H1 (cell line): ENCODE measurements around the gene EBF3. TPM values are rescaled to one million over a fixed set of nuclear protein-coding genes. Genes with fewer than 3 reads are reported as not detected.

Experiments
- CTCF ChIA-PET: fragments of 300-600 bp; sonication (Branson Sonifier 250); formaldehyde crosslinking; loops from one replicate; lab custom pipeline; 2021; ENCODE audit not compliant: partially characterized antibody; lab: Charles Lee
- POLR2A ChIA-PET: fragments of 300-600 bp; sonication (Branson Sonifier 250); formaldehyde crosslinking; loops from one replicate; lab custom pipeline; 2021; ENCODE audit warnings: inconsistent platforms; ENCODE audit not compliant: partially characterized antibody; lab: Charles Lee
- DNase-seq, 2 experiments: peaks; one replicate each; pipeline versions ENCODE4 v3.0.0 to v3.0.0-alpha.2; 2010 to 2022; ENCODE audit warnings: low spot score in 2 of 2, low read depth in 1 of 2, mixed read lengths in 1 of 2
- FAIRE-seq: peaks from 2 replicates; lab custom pipeline; 2011; peaks lifted over from hg19 to GRCh38; lab: Jason Lieb, UNC
- H2AFZ ChIP-seq: 2 replicates; pipeline ENCODE4 v1.8.1; 2012; ENCODE audit warnings: low read length, inconsistent platforms
- H2AK5ac ChIP-seq: 2 replicates; pipeline ENCODE4 v1.6.1; 2013; ENCODE audit warnings: low read depth, low read length
- H2BK120ac ChIP-seq: replicated peaks from 2 replicates; pipeline ENCODE3; 2013; ENCODE audit warnings: low read depth, low read length, inconsistent platforms
- H2BK12ac ChIP-seq: 2 replicates; pipeline ENCODE4 v1.6.1; 2013; ENCODE audit warnings: low read depth, low read length
- H2BK15ac ChIP-seq: 2 replicates; pipeline ENCODE4 v1.6.1; 2013; ENCODE audit warnings: low read length
- H2BK20ac ChIP-seq: 2 replicates; pipeline ENCODE4 v1.6.1; 2013; ENCODE audit warnings: low read length
- H2BK5ac ChIP-seq: 2 replicates; pipeline ENCODE4 v1.6.1; 2013; ENCODE audit warnings: low read depth, low read length
- H3K14ac ChIP-seq: 2 replicates; pipeline ENCODE4 v1.6.1; 2013; ENCODE audit warnings: inconsistent platforms; ENCODE audit not compliant: insufficient read length
- H3K18ac ChIP-seq: 2 replicates; pipeline ENCODE4 v1.6.1; 2013; ENCODE audit warnings: low read length; ENCODE audit errors: extremely low read depth
- H3K23ac ChIP-seq: 2 replicates; pipeline ENCODE4 v1.6.1; 2013; ENCODE audit warnings: inconsistent platforms; ENCODE audit not compliant: insufficient read length
- H3K23me2 ChIP-seq: 2 replicates; pipeline ENCODE4 v1.6.1; 2013; ENCODE audit warnings: low read depth, low read length
- H3K27ac ChIP-seq: 2 replicates; pipeline ENCODE4 v1.6.1; 2011; ENCODE audit warnings: low read depth, low read length, inconsistent platforms
- H3K27me3 ChIP-seq, 4 experiments: replicated peaks in 1 of 4; 1 replicate in 1 of 4; 2 replicates in 3 of 4; pipeline versions ENCODE4 v1.6.1 to v1.8.1; 2011 to 2013; ENCODE audit warnings: low read length in 3 of 4, mild to moderate bottlenecking in 3 of 4, inconsistent platforms in 2 of 4, mixed read lengths in 2 of 4, moderate library complexity in 1 of 4; ENCODE audit not compliant: control insufficient read depth in 3 of 4, insufficient read depth in 3 of 4; ENCODE audit errors: extremely low read depth in 1 of 4
- H3K36me3 ChIP-seq, 4 experiments: 2 replicates each; pipeline versions ENCODE4 v1.6.1 to v1.8.1; 2011 to 2013; ENCODE audit warnings: mild to moderate bottlenecking in 4 of 4, low read length in 3 of 4, moderate library complexity in 2 of 4, control low read depth in 1 of 4, inconsistent platforms in 1 of 4; ENCODE audit not compliant: insufficient read depth in 4 of 4, control insufficient read depth in 2 of 4
- H3K4ac ChIP-seq: replicated peaks from 2 replicates; pipeline ENCODE3; 2013; ENCODE audit warnings: low read length, low read depth, mixed read lengths, inconsistent platforms; ENCODE audit not compliant: insufficient read length
- H3K4me1 ChIP-seq, 4 experiments: replicated peaks in 1 of 4; 1 replicate in 1 of 4; 2 replicates in 3 of 4; pipeline versions ENCODE4 v1.6.1 to v1.8.1; 2011 to 2013; ENCODE audit warnings: low read length in 3 of 4, inconsistent platforms in 2 of 4, mixed read lengths in 1 of 4; ENCODE audit not compliant: insufficient read depth in 4 of 4, control insufficient read depth in 3 of 4
- H3K4me2 ChIP-seq, 2 experiments: 2 replicates each; pipeline versions ENCODE4 v1.6.1 to v1.8.1; 2011 to 2013; ENCODE audit warnings: low read depth in 2 of 2, low read length in 2 of 2, control low read depth in 1 of 2, inconsistent platforms in 1 of 2, mild to moderate bottlenecking in 1 of 2; ENCODE audit not compliant: insufficient read depth in 1 of 2
- H3K4me3 ChIP-seq, 4 experiments: fragments of 200-600, 300-600 bp in 1 of 4; sonication (generic), shearing (Covaris generic), sonication (Bioruptor Twin) in 1 of 4; 2 replicates each; pipeline versions ENCODE4 v1.5.1 to v1.8.1; 2011 to 2016; ENCODE audit warnings: low read length in 4 of 4, low read depth in 3 of 4, control low read depth in 2 of 4, inconsistent platforms in 2 of 4, mild to moderate bottlenecking in 2 of 4, mixed read lengths in 1 of 4, moderate library complexity in 1 of 4; ENCODE audit not compliant: insufficient read depth in 2 of 4; ENCODE audit errors: extremely low read depth in 1 of 4
- H3K56ac ChIP-seq: replicated peaks from 2 replicates; pipeline ENCODE3; 2013; ENCODE audit warnings: low read depth, mild to moderate bottlenecking, mixed read lengths, low read length, inconsistent platforms; ENCODE audit not compliant: insufficient read length
- H3K79me1 ChIP-seq: 2 replicates; pipeline ENCODE4 v1.6.1; 2013; ENCODE audit warnings: low read depth, low read length, control low read depth
- H3K79me2 ChIP-seq, 2 experiments: 2 replicates each; pipeline versions ENCODE4 v1.6.1 to v1.8.1; 2012 to 2013; ENCODE audit warnings: low read length in 2 of 2, mild to moderate bottlenecking in 2 of 2, inconsistent platforms in 1 of 2; ENCODE audit not compliant: insufficient read depth in 2 of 2, control insufficient read depth in 1 of 2
- H3K9ac ChIP-seq, 4 experiments: replicated peaks in 1 of 4; 1 replicate in 1 of 4; 2 replicates in 3 of 4; pipeline versions ENCODE4 v1.6.1 to v1.8.1; 2011 to 2013; ENCODE audit warnings: low read depth in 3 of 4, low read length in 3 of 4, control low read depth in 2 of 4, mild to moderate bottlenecking in 2 of 4, moderate library complexity in 2 of 4, inconsistent platforms in 1 of 4; ENCODE audit errors: extremely low read depth in 1 of 4
- H3K9me3 ChIP-seq, 2 experiments: 2 replicates each; pipeline versions ENCODE4 v1.6.1 to v1.8.1; 2012 to 2013; ENCODE audit warnings: mild to moderate bottlenecking in 2 of 2, moderate library complexity in 2 of 2, control low read depth in 1 of 2, inconsistent platforms in 1 of 2, low read depth in 1 of 2, low read length in 1 of 2, mixed read lengths in 1 of 2; ENCODE audit not compliant: insufficient read depth in 2 of 2
- H4K20me1 ChIP-seq, 2 experiments: replicated peaks in 1 of 2; 2 replicates each; pipeline versions ENCODE3 to v1.8.1; 2011 to 2013; ENCODE audit warnings: inconsistent platforms in 2 of 2, low read length in 2 of 2, mild to moderate bottlenecking in 1 of 2; ENCODE audit not compliant: insufficient read depth in 2 of 2, control insufficient read depth in 1 of 2
- H4K5ac ChIP-seq: 2 replicates; pipeline ENCODE4 v1.6.1; 2013; ENCODE audit warnings: low read length, low read depth, mixed read lengths, inconsistent platforms; ENCODE audit not compliant: insufficient read length
- H4K8ac ChIP-seq: 2 replicates; pipeline ENCODE4 v1.8.0; 2013; ENCODE audit warnings: mild to moderate bottlenecking, moderate library complexity, low read length, inconsistent platforms; ENCODE audit not compliant: insufficient read depth; ENCODE audit errors: extremely low read depth
- H4K91ac ChIP-seq: replicated peaks from 2 replicates; pipeline ENCODE3; 2013; ENCODE audit warnings: low read length, mixed read lengths, inconsistent platforms; ENCODE audit not compliant: insufficient read length
- EP300 ChIP-seq, 2 experiments: IDR thresholded peaks; 1 replicate in 1 of 2; 2 replicates in 1 of 2; pipeline ENCODE4 v1.6.1; 2011 to 2012; ENCODE audit warnings: low read depth in 2 of 2, low read length in 2 of 2, mild to moderate bottlenecking in 2 of 2, borderline replicate concordance in 1 of 2, inconsistent platforms in 1 of 2, moderate library complexity in 1 of 2
- RAD21 ChIP-seq, 2 experiments: IDR thresholded peaks in 1 of 2; conservative IDR thresholded peaks in 1 of 2; 2 replicates each; pipeline ENCODE4 v1.6.1; 2011; ENCODE audit warnings: low read depth in 2 of 2, low read length in 2 of 2, improper control_type of control experiment in 1 of 2, inconsistent platforms in 1 of 2, mild to moderate bottlenecking in 1 of 2, moderate library complexity in 1 of 2
- WGBS, 2 experiments: shearing (Covaris generic) in 1 of 2; methylation state at CpG; one replicate each; pipeline versions ENCODE4 v1.1.6 to v1.1.7; 2013 to 2015; ENCODE audit warnings: low lambda C conversion rate in 2 of 2, mixed read lengths in 2 of 2, inconsistent platforms in 1 of 2, low coverage in 1 of 2, missing lambda C conversion rate in 1 of 2; ENCODE audit not compliant: insufficient replicate concordance in 2 of 2, insufficient coverage in 1 of 2, insufficient read length in 1 of 2; ENCODE audit errors: extremely low coverage in 1 of 2, missing lambda C conversion rate in 1 of 2; 5-methylcytosine and 5-hydroxymethylcytosine counted together
- polyA plus RNA-seq, 7 experiments: library from polyadenylated mRNA; depleted of rRNA in 3 of 7; stranded (reverse) in 5 of 7; unstranded in 2 of 7; fragments of >200 nt in 5 of 7; fragments of 200-250 nt in 2 of 7; gene quantifications; 1 replicate in 5 of 7; 2 replicates in 1 of 7; 4 replicates in 1 of 7; pipeline versions ENCODE4 v1.2.1 to v1.2.3, GENCODE V29; 2011 to 2013; ENCODE audit warnings: missing spikeins in 2 of 7, mixed read lengths in 2 of 7
- total RNA-seq: library from RNA; stranded (reverse); fragmentation: NEBNext Ultra II Directional; extraction: Animal tissue kit (Norgen Biotek cat#: 25700); gene quantifications from 2 replicates; pipeline ENCODE4 v1.2.1, GENCODE V29; 2021

The EBF3 gene
- total and polyA plus RNA-seq, 2 of the 8 experiments (the other 6 are each of a cell fraction or from before 2014, with no cell fraction given): 0.08 to 0.26 TPM

DNA sequence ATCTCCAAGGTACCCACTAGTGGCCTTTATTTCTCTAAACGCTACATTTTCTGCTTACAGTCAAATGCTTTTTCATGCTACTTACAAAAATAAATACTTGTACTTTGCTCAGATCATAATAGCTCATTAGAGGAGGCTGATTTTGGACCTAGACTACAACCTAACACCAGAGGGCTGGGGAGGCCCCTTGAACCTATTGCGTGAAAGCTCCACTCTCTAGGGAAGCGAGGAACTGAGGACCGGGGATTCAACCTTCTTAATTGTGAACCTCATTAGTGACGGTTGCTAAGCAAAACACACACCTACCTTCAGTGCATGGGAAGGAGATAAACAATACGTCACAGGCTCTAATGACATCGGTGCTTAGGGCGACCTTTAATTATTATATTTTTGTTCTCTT, 92.1 kb downstream of the EBF3 start:
- H3K4me1 ChIP-seq: peaks cover 7 to 36% (median 13%) of the 10 kb centered on the region in 4 experiments
- H2BK12ac ChIP-seq: no peak overlapping the region
- POLR2A ChIA-PET: no interaction called here
- H4K8ac ChIP-seq: no peak overlapping the region
- H3K18ac ChIP-seq: no peak overlapping the region
- H3K27me3 ChIP-seq: no peaks in the 10 kb centered on the region
- no peak overlapping the region for H3K56ac ChIP-seq
- no peaks in the 10 kb centered on the region for H3K36me3 ChIP-seq
- no peaks in the 10 kb centered on the region for H4K20me1 ChIP-seq
- H3K4ac ChIP-seq: no peak overlapping the region
- no peak overlapping the region for H4K5ac ChIP-seq
- no peak overlapping the region for H3K14ac ChIP-seq
- TF ChIP-seq RAD21 (IDR thresholded peaks at IDR 0.05 in 1 of 2, conservative IDR thresholded peaks at IDR 0.05 in 1 of 2; ENCODE audit: low read depth in 2 of 2, low read length in 2 of 2) (0 out of 4 replicates have a peak, but pooled peaks of 1 of the 2 experiments have one; percentile 2), EP300 (IDR thresholded peaks at IDR 0.05; ENCODE audit: borderline replicate concordance in 1 of 2, low read depth in 2 of 2, low read length in 2 of 2) (no peak)
- TF ChIP-seq, all 59 proteins: peak for 1
- no peak overlapping the region for H2AFZ ChIP-seq
- no peak overlapping the region for H3K4me2 ChIP-seq
- FAIRE-seq (no peak), DNase-seq (no peak)
- H3K23ac ChIP-seq: no peak overlapping the region
- no peaks in the 10 kb centered on the region for H3K79me2 ChIP-seq
- H3K4me3 ChIP-seq: no peak overlapping the region
- no peak overlapping the region for H2BK15ac ChIP-seq
- no peak overlapping the region for H2BK120ac ChIP-seq
- H2BK5ac ChIP-seq: no peak overlapping the region
- CTCF ChIA-PET: interaction anchor here (0.8 to 9.4 kb wide), 5 partner anchors 12 to 99 kb away, joined by 3 to 123 read pairs (median 3); no protein-coding TSS in a partner anchor
- H3K9me3 ChIP-seq: no peaks in the 10 kb centered on the region
- H2BK20ac ChIP-seq: no peak overlapping the region
- H2AK5ac ChIP-seq: no peak overlapping the region
- no peak overlapping the region for H4K91ac ChIP-seq
- no peaks in the 10 kb centered on the region for H3K23me2 ChIP-seq
- WGBS, 2 experiments: 83% methylated on average over 8 of the region's 8 CpGs; no CpG with 5 or more reads in 1 of the 2 experiments
- no peaks in the 10 kb centered on the region for H3K79me1 ChIP-seq
- no peak overlapping the region for H3K27ac ChIP-seq
- no peak overlapping the region for H3K9ac ChIP-seq
